ENCODE measurements around the gene CTTNBP2.

Gene CTTNBP2

GRCh38 chr7:117669818-117670217 lies 203.4 kb downstream of the CTTNBP2 start:
- H3K79me2 ChIP-seq (ENCODE audit: insufficient read depth, low read length): no peaks in the 10 kb centered on the region
- H2AFZ ChIP-seq (ENCODE audit: low read depth, low read length, severe bottlenecking): no peak overlapping the region
- H3F3A ChIP-seq (ENCODE audit: insufficient read depth): no peaks in the 10 kb centered on the region
- no peak overlapping the region for H3K4me3 ChIP-seq (ENCODE audit: insufficient read depth, low read length, poor library complexity, severe bottlenecking)
- H3K27ac ChIP-seq (ENCODE audit: low read depth, low read length): no peak overlapping the region
- H3K9me3 ChIP-seq (ENCODE audit: insufficient read depth, low read length): no peaks in the 10 kb centered on the region
- H3K4me2 ChIP-seq (ENCODE audit: low read depth, low read length, poor library complexity, severe bottlenecking): no peak overlapping the region
- H4K20me1 ChIP-seq (ENCODE audit: low read depth, low read length): no peaks in the 10 kb centered on the region
- no peak overlapping the region for H3K9ac ChIP-seq (ENCODE audit: low read length)
- TF ChIP-seq EZH2phosphoT487 (conservative IDR thresholded peaks at IDR 0.05; ENCODE audit: low read length): no peak
- no peak for TF ChIP-seq CTCF (IDR thresholded peaks at IDR 0.05; ENCODE audit: insufficient read depth, low read length, poor library complexity, severe bottlenecking)
- H3K27me3 ChIP-seq (ENCODE audit: low read length): no peaks in the 10 kb centered on the region
- H3K9me2 ChIP-seq (replicated peaks; ENCODE audit: insufficient read depth, low read length): no peaks in the 10 kb centered on the region
- H3K36me3 ChIP-seq (ENCODE audit: low read length): no peaks in the 10 kb centered on the region

GRCh38 chr7:117667456-117667855 lies 205.8 kb downstream of the CTTNBP2 start:
- no peaks in the 10 kb centered on the region for H3K9me3 ChIP-seq (ENCODE audit: insufficient read depth, low read length)
- no peak overlapping the region for H3K27ac ChIP-seq (ENCODE audit: low read depth, low read length)
- no peaks in the 10 kb centered on the region for H4K20me1 ChIP-seq (ENCODE audit: low read depth, low read length)
- no peaks in the 10 kb centered on the region for H3K27me3 ChIP-seq (ENCODE audit: low read length)
- H3K4me2 ChIP-seq (ENCODE audit: low read depth, low read length, poor library complexity, severe bottlenecking): no peak overlapping the region
- no peaks in the 10 kb centered on the region for H3K79me2 ChIP-seq (ENCODE audit: insufficient read depth, low read length)
- no peaks in the 10 kb centered on the region for H3F3A ChIP-seq (ENCODE audit: insufficient read depth)
- H3K36me3 ChIP-seq (ENCODE audit: low read length): no peaks in the 10 kb centered on the region
- TF ChIP-seq CTCF (IDR thresholded peaks at IDR 0.05; ENCODE audit: insufficient read depth, low read length, poor library complexity, severe bottlenecking) (no peak), EZH2phosphoT487 (conservative IDR thresholded peaks at IDR 0.05; ENCODE audit: low read length) (no peak)
- H3K4me3 ChIP-seq (ENCODE audit: insufficient read depth, low read length, poor library complexity, severe bottlenecking): no peak overlapping the region
- no peak overlapping the region for H3K9ac ChIP-seq (ENCODE audit: low read length)
- no peaks in the 10 kb centered on the region for H3K9me2 ChIP-seq (replicated peaks; ENCODE audit: insufficient read depth, low read length)
- H2AFZ ChIP-seq (ENCODE audit: low read depth, low read length, severe bottlenecking): no peak overlapping the region

- no peaks in the 10 kb centered on the region for H4K20me1 ChIP-seq (ENCODE audit: low read depth, low read length)
- H2AFZ ChIP-seq (ENCODE audit: low read depth, low read length, severe bottlenecking): no peak overlapping the region
- H3K9me3 ChIP-seq (ENCODE audit: insufficient read depth, low read length): no peaks in the 10 kb centered on the region
- H3K27ac ChIP-seq (ENCODE audit: low read depth, low read length): no peak overlapping the region
- H3K4me3 ChIP-seq (ENCODE audit: insufficient read depth, low read length, poor library complexity, severe bottlenecking): no peak overlapping the region
- H3K9me2 ChIP-seq (replicated peaks; ENCODE audit: insufficient read depth, low read length): no peaks in the 10 kb centered on the region
- no peaks in the 10 kb centered on the region for H3K79me2 ChIP-seq (ENCODE audit: insufficient read depth, low read length)
- H3K36me3 ChIP-seq (ENCODE audit: low read length): no peaks in the 10 kb centered on the region
- TF ChIP-seq CTCF (IDR thresholded peaks at IDR 0.05; ENCODE audit: insufficient read depth, low read length, poor library complexity, severe bottlenecking) (no peak), EZH2phosphoT487 (conservative IDR thresholded peaks at IDR 0.05; ENCODE audit: low read length) (no peak)
- H3F3A ChIP-seq (ENCODE audit: insufficient read depth): no peaks in the 10 kb centered on the region
- no peak overlapping the region for H3K9ac ChIP-seq (ENCODE audit: low read length)
- no peak overlapping the region for H3K4me2 ChIP-seq (ENCODE audit: low read depth, low read length, poor library complexity, severe bottlenecking)
- H3K27me3 ChIP-seq (ENCODE audit: low read length): no peaks in the 10 kb centered on the region
Measured at GRCh38 chr7:117666689-117667088, 206.6 kb downstream of the CTTNBP2 start.
